ENCODE results near the gene NDUFB8.
A peak's percentile ranks its signal among the peaks of the same experiment; 100 is the strongest.

The NDUFB8 gene

DNA sequence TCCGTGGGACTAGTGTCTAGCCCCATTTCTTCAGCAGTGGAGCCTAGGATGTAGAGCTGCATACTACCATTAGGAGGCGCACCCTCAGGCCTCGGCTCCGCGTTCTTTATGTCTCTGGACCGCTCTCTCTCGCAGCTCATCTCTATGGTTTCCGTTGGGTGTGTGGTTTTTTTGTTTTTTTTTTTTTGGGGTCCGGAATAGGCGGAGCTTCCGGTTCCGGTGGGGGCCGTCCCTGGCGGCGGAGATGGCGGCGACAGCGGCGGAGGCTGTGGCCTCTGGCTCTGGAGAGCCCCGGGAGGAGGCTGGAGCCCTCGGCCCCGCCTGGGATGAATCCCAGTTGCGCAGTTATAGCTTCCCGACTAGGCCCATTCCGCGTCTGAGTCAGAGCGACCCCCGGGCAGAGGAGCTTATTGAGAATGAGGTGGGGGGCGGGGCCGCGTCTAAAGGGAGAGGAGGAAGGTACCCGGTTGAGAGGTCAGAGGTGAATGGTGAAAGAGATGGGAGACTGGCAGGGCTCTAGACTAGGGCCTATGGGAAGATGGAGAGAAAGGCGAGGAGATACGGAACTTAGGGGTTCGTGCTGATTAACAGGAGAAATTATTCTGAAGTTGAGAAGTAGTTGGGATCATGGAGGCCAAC, 6.2 kb upstream of the NDUFB8 start, which contains the start of gene HIF1AN:
Gene HIF1AN (plus strand): TSS at position 229 of the 639 bp plus-strand sequence. CDS start 16 bp downstream, at position 245.
- DNase-seq: peak; percentile 87

DNA sequence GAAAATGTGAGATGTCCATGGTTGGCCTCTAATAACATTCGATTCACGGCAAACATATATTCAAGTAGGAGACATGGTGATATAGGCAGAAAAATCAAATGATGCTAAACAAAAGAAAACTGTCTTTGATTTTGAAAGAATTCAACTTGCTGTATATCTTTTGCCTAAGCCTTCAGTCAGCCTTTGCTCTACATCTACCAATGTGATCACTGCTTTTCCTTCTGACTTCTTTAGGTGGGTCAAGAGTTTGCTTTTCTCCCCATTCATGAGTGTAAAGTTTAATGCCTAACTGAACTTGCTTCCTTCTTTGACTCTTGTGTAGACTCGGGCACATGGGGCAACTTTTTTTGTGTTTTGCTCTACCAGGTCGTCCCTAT, 5.7 kb upstream of the NDUFB8 start:
- no peak for DNase-seq

DNA sequence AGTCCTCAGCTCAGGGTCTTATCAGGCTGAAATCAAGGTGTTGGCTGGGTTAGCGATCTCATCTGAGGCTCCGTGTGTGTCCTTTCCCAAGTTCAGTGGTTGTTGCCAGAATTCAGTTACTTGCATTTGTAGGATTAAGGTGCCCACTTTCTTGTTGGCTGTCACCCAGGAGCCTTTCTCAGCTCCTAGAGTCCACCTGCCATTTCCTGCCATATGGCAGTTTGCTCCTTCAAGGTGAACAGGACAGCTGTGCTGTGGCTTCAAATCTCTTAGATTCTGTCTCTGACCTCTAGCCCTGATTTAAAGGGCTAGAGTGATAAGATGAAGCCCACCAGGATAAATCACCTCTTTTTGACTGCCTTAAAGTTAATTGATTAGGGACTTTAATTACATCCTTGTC, 5.1 kb upstream of the NDUFB8 start:
- no peak for DNase-seq

DNA sequence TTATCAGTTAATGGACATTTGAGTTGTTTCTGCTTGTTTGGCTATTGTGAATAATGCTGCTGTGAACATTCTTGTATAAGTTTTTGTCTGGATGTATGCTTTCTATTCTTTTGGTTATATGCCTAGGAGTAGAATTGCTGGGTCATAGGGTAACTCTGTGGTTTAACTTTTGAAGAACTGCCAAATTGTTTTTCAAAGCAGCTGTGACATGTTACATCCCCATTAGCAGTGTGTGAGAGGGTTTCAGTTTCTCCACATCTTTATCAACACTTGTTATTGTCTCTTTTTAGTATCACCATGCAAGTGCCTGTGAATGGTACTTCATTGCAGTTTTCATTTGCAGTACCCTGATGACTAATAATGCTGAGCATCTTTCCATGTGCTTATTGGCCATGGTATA, 2.1 kb upstream of the NDUFB8 start:
- no peak for DNase-seq

DNA sequence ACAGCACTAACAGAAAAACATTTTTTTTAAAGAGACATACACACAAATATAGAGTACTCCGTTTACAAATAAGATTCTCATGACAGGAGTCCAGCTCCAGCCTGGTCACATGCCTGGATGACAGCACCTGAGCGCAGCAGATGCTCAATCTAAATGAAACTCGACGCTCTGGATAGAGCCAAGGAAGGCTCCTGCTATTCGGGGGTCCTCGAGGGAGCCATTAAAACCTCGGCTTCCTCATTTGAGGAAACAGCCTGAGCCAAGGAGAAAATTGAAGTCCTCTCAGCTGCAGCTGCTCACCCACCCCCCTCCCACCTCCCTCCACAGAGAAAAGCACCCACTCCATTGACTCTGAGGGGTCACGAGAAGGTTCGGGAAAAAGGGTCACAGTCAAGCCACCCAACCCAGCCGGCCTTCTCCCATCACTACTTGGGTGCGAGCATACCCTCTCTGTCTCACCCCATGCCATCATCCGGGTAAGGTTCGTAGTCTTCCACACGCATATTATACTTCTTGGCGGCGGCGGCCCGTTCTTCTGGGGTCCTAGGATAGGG, 673 bp downstream of the NDUFB8 start:
- no peak for DNase-seq

DNA sequence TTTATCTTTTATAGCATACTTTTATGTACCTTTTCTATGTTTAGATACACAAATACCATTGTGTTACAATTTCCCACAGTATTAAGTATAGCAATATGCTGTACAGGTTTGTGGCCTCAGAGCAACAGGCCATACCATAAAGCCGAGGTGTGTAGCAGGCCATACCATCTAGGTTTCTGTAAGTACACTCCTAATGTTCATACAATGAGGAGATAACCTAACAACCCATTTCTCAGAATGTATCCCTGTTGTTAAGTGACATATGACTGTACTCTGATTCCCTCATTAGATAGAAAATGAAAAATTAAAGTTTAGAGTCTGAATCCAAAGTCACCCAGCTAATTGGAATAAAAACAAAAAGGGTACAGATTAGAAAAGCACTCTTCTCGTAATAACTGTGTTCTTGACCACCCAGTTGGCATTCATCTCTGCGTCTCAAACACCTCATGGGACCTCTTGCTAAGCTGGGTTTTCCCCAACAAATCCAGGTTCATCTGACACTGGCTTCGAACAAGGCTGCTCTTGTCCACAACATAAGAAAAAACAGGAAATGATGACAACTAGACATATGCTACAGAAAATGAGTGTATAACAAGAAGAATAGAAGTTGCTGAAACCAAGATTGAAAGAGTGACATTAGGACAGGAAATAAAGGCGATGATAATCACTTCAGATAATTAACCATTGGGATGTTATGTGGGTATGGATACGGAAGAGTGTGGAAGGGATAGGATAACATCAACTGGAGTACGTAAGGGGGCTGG, 1.4 kb downstream of the NDUFB8 start:
- no peak for DNase-seq

DNA sequence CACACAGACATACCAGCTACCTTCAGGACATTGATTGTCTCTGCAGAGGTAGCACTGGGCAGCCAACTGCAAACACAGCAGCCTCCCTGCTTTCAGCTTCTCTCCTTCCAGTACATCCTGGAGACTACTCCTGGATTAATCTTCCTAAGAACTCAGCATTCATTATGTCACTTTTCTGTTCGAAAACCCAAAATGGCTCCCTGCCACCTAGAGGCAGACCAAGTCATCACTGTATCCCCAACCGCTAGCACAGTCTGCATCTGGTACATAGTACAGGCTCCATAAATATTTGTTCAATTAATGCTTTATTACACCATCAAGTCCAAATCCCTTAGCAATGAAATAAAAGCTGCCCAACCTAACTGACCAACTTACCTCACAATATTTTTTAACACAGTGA, 5.0 kb downstream of the NDUFB8 start:
- DNase-seq: no peak

DNA sequence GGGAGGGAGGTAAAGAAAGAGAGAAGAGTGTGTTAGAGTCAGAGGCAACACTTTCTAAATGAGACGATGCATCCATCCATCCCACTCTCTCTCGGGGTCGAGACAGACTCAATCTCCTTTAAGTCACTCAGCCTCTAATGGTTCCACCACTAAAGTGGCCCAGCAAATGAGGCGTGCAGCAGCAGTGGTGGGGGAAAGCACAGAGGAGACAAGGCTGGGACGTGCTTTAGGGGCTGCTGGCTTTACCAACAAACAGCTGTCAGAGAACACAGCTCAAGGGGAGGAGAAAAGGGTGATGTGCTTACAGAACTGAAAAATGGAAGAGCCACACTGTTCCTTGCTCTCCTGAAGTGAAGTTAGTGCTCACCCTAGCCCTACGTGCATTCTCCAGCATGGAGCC, 5.5 kb downstream of the NDUFB8 start:
- no peak for DNase-seq

DNA sequence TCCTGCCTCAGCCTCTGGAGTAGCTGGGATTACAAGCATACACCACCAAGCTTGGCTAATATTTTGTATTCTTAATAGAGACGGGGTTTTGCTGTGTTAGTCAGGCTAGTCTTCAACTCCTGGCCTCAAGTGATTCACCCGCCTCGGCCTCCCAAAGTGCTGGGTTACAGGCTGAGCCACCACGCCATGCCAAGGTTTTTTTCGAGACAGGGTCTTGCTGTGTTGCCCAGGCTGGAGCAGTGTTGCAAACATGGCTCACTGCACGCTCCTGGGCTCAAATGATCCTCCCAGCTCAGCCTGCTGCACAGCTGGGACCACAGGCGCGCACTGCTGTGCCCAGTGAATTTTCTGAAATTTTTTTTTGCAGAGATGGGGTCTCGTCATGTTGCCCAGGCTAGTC, 6.7 kb downstream of the NDUFB8 start:
- no peak for DNase-seq

DNA sequence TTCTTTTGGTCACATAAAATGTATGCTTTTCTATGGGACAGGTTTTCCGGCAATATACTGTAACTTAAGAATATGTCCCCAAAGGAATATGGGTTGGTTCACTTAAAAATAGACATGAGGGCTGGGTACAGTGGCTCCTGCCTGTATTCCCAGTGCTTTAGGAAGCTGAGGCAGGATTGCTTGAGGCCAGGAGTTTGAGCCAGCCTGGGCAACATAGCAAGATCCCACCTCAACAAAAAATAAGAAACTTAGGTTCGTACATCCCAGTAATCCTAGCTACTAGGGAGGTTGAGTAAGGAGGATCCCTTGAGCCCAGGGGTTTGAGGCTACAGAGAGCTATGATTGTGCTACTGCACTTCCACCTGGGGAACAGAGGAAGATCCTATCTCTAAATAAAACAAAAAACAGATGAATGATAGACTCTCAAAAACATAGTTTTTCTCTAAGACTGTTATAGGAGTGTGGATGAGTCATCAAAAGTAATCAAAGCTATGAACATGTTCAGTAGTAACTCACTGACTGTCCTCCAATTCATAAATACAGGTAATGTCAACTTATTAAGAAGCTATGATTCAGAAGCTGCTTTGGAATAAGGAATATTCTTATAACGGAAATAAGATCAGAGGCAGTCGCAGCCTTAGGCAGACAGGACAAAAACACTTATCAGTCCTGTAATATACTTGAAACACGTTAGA, 7.4 kb downstream of the NDUFB8 start:
- DNase-seq: no peak

DNA sequence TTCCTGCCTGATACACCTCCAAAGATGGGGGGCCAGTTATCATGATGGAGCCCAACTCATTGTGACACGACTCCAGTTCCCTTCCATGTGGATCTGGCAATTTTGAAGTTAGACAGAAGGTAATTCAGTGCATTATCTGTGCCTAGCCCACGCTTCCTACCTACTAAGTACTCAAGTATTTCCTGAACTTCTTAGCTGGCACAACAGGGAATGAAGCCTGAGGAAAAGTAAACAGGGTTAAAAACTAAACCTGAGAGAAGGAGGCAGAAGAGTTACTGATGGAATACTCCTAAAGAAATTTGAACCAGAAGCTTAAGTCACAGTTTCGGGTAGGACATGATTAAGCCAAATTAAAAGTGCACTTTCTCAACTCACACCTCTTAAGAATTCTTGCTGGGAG, 8.9 kb downstream of the NDUFB8 start:
- no peak for DNase-seq

DNA sequence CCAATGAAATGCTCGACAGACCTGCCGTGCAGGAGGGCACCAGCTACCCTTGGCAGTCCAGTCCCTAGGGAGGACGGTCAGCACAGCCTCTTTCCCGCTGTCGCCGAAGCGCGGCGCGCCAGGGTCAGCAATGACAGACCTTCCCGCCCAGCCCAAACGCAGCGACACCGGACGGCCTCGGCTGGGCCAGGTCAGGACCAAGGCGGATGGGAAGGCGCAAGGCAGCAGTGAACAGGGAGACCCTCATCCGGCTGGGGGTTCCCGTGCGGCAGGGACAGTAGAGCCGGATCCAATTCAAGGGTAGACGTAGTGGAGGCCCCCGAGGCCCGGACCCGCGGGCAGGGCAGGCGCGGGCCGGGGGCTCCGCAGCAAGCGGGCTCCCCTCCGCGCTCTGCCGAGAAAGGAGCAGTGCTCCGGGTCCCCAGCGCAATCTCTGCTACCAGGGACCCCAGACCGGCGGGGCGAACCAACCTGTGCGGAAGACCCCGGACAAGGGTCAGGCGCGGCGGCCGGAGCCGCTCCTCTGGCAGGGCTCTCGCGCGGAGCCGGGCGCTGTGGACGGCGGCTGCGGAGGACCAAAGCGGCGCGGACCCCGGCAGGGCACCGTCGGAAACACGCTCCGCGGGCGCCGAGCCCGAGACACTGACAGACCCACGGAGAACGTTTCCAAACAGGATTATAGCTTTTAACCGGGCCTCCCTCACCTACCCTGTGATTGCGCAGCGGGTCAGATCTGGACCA, 10.2 kb downstream of the NDUFB8 start, which contains the start of gene SEC31B:
Gene SEC31B (minus strand): TSS at position 551 of the 741 bp plus-strand sequence. CDS start 2,909 bp downstream, outside the sequence.
- no peak for DNase-seq

DNA sequence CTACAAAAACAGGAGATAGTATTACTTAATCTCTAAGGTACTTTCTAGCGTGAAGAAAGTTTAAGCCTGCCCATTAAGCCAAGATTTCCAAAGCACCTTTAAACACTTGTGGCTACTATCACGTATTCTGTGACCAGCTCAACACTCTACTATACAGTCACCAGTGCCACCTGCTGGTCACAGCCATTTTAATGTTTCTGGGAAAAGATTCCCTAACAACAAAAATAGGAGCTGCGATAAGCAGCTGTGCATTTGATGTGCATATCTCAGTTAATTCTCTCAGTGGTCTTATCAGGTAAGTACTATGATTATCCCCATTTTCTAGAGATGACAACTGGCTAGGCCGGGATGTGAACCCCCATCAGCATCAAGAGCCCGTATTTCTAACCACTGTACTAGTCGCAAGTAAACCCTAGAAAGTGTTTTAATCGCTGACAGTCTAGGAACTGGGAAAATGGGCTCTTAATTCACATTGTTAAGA, 10.9 kb downstream of the NDUFB8 start:
- DNase-seq: peak; percentile 64

DNA sequence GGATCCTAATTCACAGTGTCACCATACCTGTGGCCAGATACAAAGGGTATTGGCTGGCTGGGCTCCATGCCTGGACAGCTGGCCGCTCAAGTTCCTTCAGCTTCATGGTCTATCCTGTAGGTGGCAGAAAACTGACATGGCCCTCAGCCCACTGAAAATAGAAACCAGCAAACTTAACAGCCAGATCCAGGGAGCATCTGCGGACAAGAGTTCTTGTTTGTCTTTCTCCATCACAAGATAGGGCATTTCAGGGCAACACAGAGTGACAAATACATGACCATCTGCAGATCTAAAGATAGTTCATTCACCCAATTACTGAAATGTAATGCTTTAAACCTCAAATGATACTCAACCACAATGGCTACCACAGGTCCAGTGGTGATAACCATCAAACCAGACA, 12.8 kb downstream of the NDUFB8 start:
- DNase-seq: no peak

DNA sequence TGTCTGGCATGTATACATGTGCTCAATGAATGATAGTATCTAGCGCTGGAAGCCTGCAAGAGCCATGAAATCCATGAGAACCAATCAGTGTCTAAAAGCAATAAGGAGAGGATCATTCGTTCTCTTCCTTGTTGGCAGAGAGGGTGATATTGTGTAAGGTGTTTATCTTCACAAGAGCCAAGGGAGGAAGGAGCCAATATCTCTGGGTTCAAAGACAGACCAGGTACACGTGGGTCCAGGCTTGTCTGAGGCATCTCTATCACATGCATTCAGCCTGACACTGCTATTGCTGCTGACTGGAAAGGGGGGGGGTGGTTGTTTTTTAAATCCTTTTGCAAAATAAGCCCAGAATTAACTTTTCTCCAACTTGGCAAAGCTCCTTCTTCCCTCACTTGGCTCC, 14.1 kb downstream of the NDUFB8 start:
- DNase-seq: no peak

DNA sequence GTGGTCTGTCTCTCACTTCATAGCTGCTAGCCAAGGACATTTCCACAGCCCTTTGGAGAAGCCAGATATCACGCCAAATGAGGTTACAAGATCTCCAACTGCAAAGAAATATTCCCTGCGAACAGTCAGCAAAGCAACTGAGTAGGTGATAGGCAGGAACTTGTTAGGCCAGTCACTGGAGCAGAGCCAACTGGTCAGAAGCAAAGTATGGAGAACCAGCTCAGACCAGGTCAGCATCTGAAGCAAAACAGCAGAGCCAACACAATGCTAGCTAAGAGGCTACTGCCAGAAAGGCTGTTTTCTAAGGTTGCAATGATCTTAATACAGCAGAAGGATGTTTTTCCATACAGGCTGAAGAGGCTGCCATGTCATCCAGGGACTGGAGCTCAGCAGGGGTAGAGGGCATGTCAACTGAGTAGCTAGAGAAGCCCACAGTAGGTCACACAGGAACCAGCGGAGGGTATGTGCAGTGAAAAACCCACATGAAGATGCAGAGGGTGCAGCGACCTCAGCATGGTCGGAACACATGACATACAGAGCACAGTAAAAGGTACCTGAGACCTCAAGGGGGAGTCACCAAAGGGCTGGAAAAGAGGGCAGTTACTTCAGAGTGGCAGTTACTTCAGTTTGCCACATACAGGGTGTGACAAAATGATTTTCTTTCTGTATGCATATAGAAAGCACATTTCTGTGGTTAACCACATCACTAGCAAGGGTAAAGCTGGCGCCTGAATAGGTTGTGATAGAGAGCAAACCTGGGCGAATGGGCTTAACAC, 18.9 kb downstream of the NDUFB8 start:
- DNase-seq: peak; percentile 60

DNA sequence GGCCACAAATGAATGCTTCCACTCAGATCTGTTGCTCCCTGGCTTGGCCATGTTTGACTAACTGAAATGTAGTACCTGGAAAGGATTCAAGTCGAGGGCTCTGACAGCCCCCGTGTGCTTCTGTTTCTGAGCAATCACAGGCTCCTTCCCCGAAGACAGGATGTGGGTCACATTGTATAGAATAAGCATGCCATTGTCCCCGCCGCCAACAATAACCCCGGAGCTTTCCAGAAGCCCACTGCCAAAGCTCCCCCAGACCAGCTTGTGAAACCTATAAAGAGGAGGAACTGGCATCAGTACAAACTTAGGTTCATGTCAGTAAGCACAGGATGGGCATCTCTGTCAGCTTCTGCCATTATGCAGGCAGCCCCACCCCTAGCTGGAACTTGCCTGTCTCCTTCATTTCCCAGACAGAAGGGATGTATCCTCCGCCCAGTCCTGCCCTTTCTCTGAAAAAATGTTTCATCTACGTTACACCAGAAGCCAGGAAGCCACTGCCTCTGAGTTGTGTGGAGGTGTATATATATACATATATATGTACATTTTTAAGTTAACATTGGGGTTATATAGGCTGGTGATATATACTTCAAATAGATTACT, 20.3 kb downstream of the NDUFB8 start:
- peak; percentile 8 for DNase-seq

DNA sequence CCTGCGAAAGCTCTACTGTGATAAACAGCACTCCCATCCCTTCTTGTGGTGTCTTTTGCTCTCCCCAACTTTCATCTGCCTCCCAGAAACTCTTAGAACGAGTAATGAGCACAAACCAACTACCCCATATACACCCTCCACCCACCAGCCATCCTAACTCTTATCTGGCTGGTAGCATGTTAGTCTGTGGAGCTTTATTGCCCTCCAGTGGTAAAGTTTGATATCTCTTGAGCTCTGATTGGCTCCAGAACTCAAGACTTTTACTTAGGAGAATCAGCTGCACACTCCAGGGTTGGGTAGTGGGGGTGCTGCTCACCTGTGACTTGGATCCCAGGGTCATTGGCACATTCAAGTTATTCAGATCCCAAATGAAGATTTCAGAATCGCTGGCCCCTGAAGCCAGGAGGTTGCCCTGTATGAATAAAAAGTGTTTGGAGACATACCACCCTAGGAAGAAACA, 20.9 kb downstream of the NDUFB8 start:
- DNase-seq: peak; percentile 28

DNA sequence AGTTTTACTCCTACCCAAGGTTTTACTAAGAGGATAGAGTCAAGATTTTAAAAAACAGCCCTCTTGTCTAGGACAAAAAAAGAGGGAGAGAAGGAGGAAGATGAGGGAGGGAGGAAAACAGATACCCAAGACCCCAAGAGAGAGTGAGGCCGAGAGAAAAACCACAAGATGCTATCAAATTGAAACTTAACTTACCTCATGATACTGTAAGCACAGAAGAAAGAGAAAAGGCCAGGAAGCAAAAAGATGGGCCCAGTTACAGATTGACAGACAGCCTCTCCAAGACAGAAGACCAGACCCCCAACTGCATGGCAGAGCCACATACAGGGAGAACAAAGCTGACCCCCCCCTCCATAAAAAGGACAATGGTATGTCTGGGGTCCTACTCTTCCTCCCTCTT, 21.4 kb downstream of the NDUFB8 start:
- DNase-seq: no peak

DNA sequence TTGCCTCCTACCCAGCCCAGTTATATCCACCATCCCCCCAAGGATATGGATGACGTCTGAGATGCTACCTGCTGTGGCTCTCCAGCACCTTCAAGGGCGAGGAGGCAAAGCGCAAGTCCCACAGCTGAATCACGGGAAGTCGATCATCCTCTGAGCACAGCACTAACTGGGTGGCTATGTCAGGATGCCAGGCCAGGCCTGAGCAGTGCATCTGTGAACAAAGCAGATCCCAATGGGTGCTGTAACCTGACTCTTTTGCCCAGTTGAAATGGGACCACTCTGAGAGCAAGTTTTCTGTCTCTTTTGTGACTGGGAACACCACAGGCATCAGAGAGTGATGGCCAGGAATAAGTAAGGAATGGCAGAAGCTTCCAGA, 22.3 kb downstream of the NDUFB8 start:
- no peak for DNase-seq

DNA sequence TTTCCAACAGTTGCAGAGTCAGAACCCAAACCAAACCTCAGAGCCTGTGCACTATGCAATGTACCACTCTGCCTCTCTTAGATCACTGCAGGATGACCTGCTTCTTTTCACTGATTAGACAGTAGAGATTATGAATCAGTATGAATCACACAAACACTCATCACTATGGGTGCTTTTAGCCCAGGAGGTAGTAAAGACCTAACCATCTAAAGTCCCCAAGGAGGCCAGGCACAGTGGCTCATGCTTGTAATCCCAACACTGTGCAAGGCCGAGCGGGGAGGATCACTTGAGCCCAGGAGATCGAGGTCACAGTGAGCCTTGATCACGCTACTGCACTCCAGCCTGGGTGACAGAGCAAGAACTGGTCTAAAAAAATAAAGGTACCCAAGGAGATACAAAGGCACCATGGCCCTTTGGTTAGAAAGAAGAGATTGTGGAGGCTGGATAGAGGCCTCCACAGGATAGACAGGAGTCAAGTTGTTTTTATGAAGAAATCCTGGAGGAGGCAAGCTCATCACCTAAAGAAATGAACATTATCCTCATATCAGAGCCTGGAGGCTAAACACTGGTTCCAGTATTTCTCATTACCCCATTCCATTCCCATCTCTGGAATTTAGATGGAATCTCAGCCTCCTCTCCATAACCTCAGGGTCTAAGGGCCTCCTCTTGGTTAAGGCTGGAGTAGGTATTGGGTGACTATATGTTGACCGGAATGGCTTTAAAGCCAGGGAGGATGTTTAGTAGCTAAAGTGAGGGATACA, 22.9 kb downstream of the NDUFB8 start:
- no peak for DNase-seq

Measured in activated CD4-positive, alpha-beta T cell treated with anti-CD3 and anti-CD28 coated beads, Interleukin-2, amount 50 U/mL, for 1 hour (primary cell).